H1 (cell line): Measurements from ENCODE around the gene ALX1. TPM values are rescaled to one million over a fixed set of nuclear protein-coding genes. Genes with fewer than 3 reads are reported as not detected.

Experiments used
- MAX ChIP-seq: IDR thresholded peaks from 2 replicates; pipeline ENCODE4 v1.6.1; 2012; ENCODE audit warnings: inconsistent platforms
- POLR2AphosphoS5 ChIP-seq: IDR thresholded peaks from 2 replicates; pipeline ENCODE4 v1.6.1; 2011; ENCODE audit warnings: low read depth, low read length
- USF2 ChIP-seq: IDR thresholded peaks from 2 replicates; pipeline ENCODE4 v1.6.1; 2011; ENCODE audit warnings: low read length, improper control_type of control experiment
- polyA plus RNA-seq, 7 experiments: library from polyadenylated mRNA; depleted of rRNA in 3 of 7; stranded (reverse) in 5 of 7; unstranded in 2 of 7; fragments of >200 nt in 5 of 7; fragments of 200-250 nt in 2 of 7; gene quantifications; 1 replicate in 5 of 7; 2 replicates in 1 of 7; 4 replicates in 1 of 7; pipeline versions ENCODE4 v1.2.1 to v1.2.3, GENCODE V29; 2011 to 2013; ENCODE audit warnings: missing spikeins in 2 of 7, mixed read lengths in 2 of 7
- total RNA-seq: library from RNA; stranded (reverse); fragmentation: NEBNext Ultra II Directional; extraction: Animal tissue kit (Norgen Biotek cat#: 25700); gene quantifications from 2 replicates; pipeline ENCODE4 v1.2.1, GENCODE V29; 2021

ALX1 gene
- total and polyA plus RNA-seq, 2 of the 8 experiments (the other 6 are each of a cell fraction or from before 2014, with no cell fraction given) = 0.41 to 0.73 TPM

- TF ChIP-seq USF2 (no peak), POLR2AphosphoS5 (no peak), MAX (no peak)
Observed at GRCh38 chr12:85310025-85310424, 30.0 kb downstream of the ALX1 start (continued).
